ENCODE results near the gene GRIK1. TPM values are rescaled to one million over a fixed set of nuclear protein-coding genes. Genes with fewer than 3 reads are reported as not detected.

Gene GRIK1
- total and polyA plus RNA-seq, 2 donors (not counting 1 experiment from before 2014, with no cell fraction given) = not detected

GRCh38 chr21:29738730-29739129 lies 201.1 kb downstream of the GRIK1 start:
- TF ChIP-seq EZH2 (IDR thresholded peaks at IDR 0.05; ENCODE audit: borderline replicate concordance, insufficient read depth, low read depth, low read length, poor library complexity, severe bottlenecking) (no peak), CTCF (IDR thresholded peaks at IDR 0.05) (no peak)
- Histone ChIP-seq H3K27ac (ENCODE audit: low read length in 2 of 2) (no peak overlapping the region), H3K9ac (ENCODE audit: low read length) (no peak overlapping the region), H3K27me3 (replicated peaks in 1 of 4; ENCODE audit: control extremely low read depth in 1 of 4, control insufficient read depth in 3 of 4, insufficient read depth in 4 of 4, low read length in 3 of 4) (no peaks in the 10 kb centered on the region), H3K4me2 (replicated peaks; ENCODE audit: low read depth, low read length, poor library complexity, severe bottlenecking) (no peak overlapping the region), H3K79me2 (ENCODE audit: control insufficient read depth, insufficient read depth, low read length) (no peaks in the 10 kb centered on the region), H3K36me3 (replicated peaks in 1 of 2; ENCODE audit: control extremely low read depth in 1 of 2, control insufficient read depth in 1 of 2, extremely low read depth in 1 of 2, insufficient read depth in 2 of 2, low read length in 1 of 2) (no peaks in the 10 kb centered on the region), H3K4me3 (ENCODE audit: control extremely low read depth in 1 of 5, extremely low read depth in 1 of 5, insufficient read depth in 1 of 5, low read depth in 2 of 5, low read length in 4 of 5) (no peak overlapping the region), H3K9me3 (ENCODE audit: control extremely low read depth in 1 of 3, control insufficient read depth in 2 of 3, insufficient read depth in 1 of 3, low read length in 2 of 3) (no peaks in the 10 kb centered on the region), H4K20me1 (ENCODE audit: control insufficient read depth, insufficient read depth, low read length, poor library complexity, severe bottlenecking) (no peaks in the 10 kb centered on the region), H3K4me1 (ENCODE audit: control insufficient read depth in 2 of 2, insufficient read depth in 2 of 2, low read length in 2 of 2) (no peaks in the 10 kb centered on the region), H2AFZ (ENCODE audit: insufficient read depth, low read depth, low read length, poor library complexity, severe bottlenecking) (no peak overlapping the region)
- H3K27me3 Mint-ChIP-seq = no peaks in the 10 kb centered on the region
- no peaks in the 10 kb centered on the region for H3K9me3 Mint-ChIP-seq (ENCODE audit: insufficient read depth)
- ATAC-seq (ENCODE audit: low read depth) = no peak
- CTCF ChIA-PET = no interaction called here
- no peaks in the 10 kb centered on the region for H3K4me1 Mint-ChIP-seq
- no CpG with 5 or more reads among the region's 1 CpG for WGBS (ENCODE audit: insufficient coverage)
- POLR2A ChIA-PET = no interaction called here
- no peak for DNase-seq
- no peak overlapping the region for H3K4me3 Mint-ChIP-seq
- intact Hi-C loops (cut with micrococcal nuclease) = no loop called here
- no peak overlapping the region for H3K27ac Mint-ChIP-seq

- Mint-ChIP-seq H3K9me3 (ENCODE audit: insufficient read depth) (no peaks in the 10 kb centered on the region), H3K4me1 (no peaks in the 10 kb centered on the region)
These were observed 202.6 kb downstream of the GRIK1 start for GRCh38 chr21:29737186-29737585.

More at GRCh38 chr21:29737186-29737585, 202.6 kb downstream of the GRIK1 start:
- Mint-ChIP-seq H3K27ac (no peak overlapping the region), H3K27me3 (no peaks in the 10 kb centered on the region), H3K4me3 (no peak overlapping the region)
- H3K79me2 ChIP-seq (ENCODE audit: control insufficient read depth, insufficient read depth, low read length) = no peaks in the 10 kb centered on the region
- no peak overlapping the region for H3K27ac ChIP-seq (ENCODE audit: low read length in 2 of 2)
- H4K20me1 ChIP-seq (ENCODE audit: control insufficient read depth, insufficient read depth, low read length, poor library complexity, severe bottlenecking) = no peaks in the 10 kb centered on the region
- no peak overlapping the region for H2AFZ ChIP-seq (ENCODE audit: insufficient read depth, low read depth, low read length, poor library complexity, severe bottlenecking)
- H3K4me1 ChIP-seq (ENCODE audit: control insufficient read depth in 2 of 2, insufficient read depth in 2 of 2, low read length in 2 of 2) = no peaks in the 10 kb centered on the region
- no peak overlapping the region for H3K9ac ChIP-seq (ENCODE audit: low read length)
- CTCF ChIA-PET = no interaction called here
- no peaks in the 10 kb centered on the region for H3K9me3 ChIP-seq (ENCODE audit: control extremely low read depth in 1 of 3, control insufficient read depth in 2 of 3, insufficient read depth in 1 of 3, low read length in 2 of 3)
- no peak overlapping the region for H3K4me2 ChIP-seq (replicated peaks; ENCODE audit: low read depth, low read length, poor library complexity, severe bottlenecking)
- H3K27me3 ChIP-seq (replicated peaks in 1 of 4; ENCODE audit: control extremely low read depth in 1 of 4, control insufficient read depth in 3 of 4, insufficient read depth in 4 of 4, low read length in 3 of 4) = no peaks in the 10 kb centered on the region
- intact Hi-C loops (cut with micrococcal nuclease) = no loop called here
- ATAC-seq (ENCODE audit: low read depth) (no peak), DNase-seq (no peak)
- H3K4me3 ChIP-seq (ENCODE audit: control extremely low read depth in 1 of 5, extremely low read depth in 1 of 5, insufficient read depth in 1 of 5, low read depth in 2 of 5, low read length in 4 of 5) = no peak overlapping the region
- H3K36me3 ChIP-seq (replicated peaks in 1 of 2; ENCODE audit: control extremely low read depth in 1 of 2, control insufficient read depth in 1 of 2, extremely low read depth in 1 of 2, insufficient read depth in 2 of 2, low read length in 1 of 2) = no peaks in the 10 kb centered on the region
- TF ChIP-seq EZH2 (IDR thresholded peaks at IDR 0.05; ENCODE audit: borderline replicate concordance, insufficient read depth, low read depth, low read length, poor library complexity, severe bottlenecking) = no peak
- no peak for TF ChIP-seq CTCF (IDR thresholded peaks at IDR 0.05)
- POLR2A ChIA-PET = no interaction called here
- no CpG with 5 or more reads among the region's 5 CpGs for WGBS (ENCODE audit: insufficient coverage)
